Suprapubic skin (tissue), 4 donors: Measurements from ENCODE around the gene ZBTB46.

Experiments
- POLR2A ChIP-seq, 2 donors: fragments of 450-650 bp; IDR thresholded peaks; one replicate each; pipeline ENCODE4 v1.6.1; 2017; ENCODE audit warnings: antibody characterized with exemption in 2 of 2, mild to moderate bottlenecking in 2 of 2, moderate library complexity in 2 of 2
- POLR2AphosphoS5 ChIP-seq, 3 donors: sonication (generic); formaldehyde crosslinking; IDR thresholded peaks; one replicate each; pipeline ENCODE4 v1.6.1; 2017; ENCODE audit warnings: antibody characterized with exemption in 3 of 3
- TF ChIP-seq, protein P1 (sequence below), 2 donors: fragments of 200-600 bp in 1 of 2; fragments of 450-650 bp in 1 of 2; sonication (generic) in 1 of 2; IDR thresholded peaks; one replicate each; pipeline ENCODE4 v1.5.1; 2016 to 2019; ENCODE audit warnings: antibody characterized with exemption in 2 of 2, mild to moderate bottlenecking in 1 of 2, moderate library complexity in 1 of 2

- TF ChIP-seq, protein P1, sequence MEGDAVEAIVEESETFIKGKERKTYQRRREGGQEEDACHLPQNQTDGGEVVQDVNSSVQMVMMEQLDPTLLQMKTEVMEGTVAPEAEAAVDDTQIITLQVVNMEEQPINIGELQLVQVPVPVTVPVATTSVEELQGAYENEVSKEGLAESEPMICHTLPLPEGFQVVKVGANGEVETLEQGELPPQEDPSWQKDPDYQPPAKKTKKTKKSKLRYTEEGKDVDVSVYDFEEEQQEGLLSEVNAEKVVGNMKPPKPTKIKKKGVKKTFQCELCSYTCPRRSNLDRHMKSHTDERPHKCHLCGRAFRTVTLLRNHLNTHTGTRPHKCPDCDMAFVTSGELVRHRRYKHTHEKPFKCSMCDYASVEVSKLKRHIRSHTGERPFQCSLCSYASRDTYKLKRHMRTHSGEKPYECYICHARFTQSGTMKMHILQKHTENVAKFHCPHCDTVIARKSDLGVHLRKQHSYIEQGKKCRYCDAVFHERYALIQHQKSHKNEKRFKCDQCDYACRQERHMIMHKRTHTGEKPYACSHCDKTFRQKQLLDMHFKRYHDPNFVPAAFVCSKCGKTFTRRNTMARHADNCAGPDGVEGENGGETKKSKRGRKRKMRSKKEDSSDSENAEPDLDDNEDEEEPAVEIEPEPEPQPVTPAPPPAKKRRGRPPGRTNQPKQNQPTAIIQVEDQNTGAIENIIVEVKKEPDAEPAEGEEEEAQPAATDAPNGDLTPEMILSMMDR (IDR thresholded peaks at IDR 0.05): no peak
- no peak for TF ChIP-seq POLR2AphosphoS5 (IDR thresholded peaks at IDR 0.05)
- no peak for TF ChIP-seq POLR2A (IDR thresholded peaks at IDR 0.05)
These were observed 53.5 kb downstream of the ZBTB46 start for GRCh38 chr20:63777614-63778013.
